A549 (cell line): ENCODE data around the gene PDE10A. TPM values are rescaled to one million over a fixed set of nuclear protein-coding genes. Genes with fewer than 3 reads are reported as not detected.
A peak's percentile ranks its signal among the peaks of the same experiment; 100 is the strongest.

Experiments used
- ATAC-seq, 2 experiments: fragments of 200-7000 bp in 1 of 2; fragments of >200 bp in 1 of 2; cut with Nextera tagmentation in 1 of 2; cut with Tn5 transposase in 1 of 2; 3 replicates each; pipeline versions ENCODE4 v1.8.0 to v1.9.1; 2018 to 2020; ENCODE audit warnings: mild to moderate bottlenecking in 1 of 2, moderate library complexity in 1 of 2
- CTCF ChIA-PET: fragments of 300-600 bp; sonication (Branson Sonifier 250); formaldehyde crosslinking; extraction: SDS; loops from one replicate; lab custom pipeline; 2021; ENCODE audit warnings: antibody characterized with exemption, inconsistent platforms; lab: Yijun Ruan, JAX
- POLR2A ChIA-PET: fragments of 350-600 bp; formaldehyde crosslinking; extraction: SDS; loops from one replicate; lab custom pipeline; 2021; ENCODE audit warnings: antibody characterized with exemption, inconsistent platforms; lab: Yijun Ruan, JAX
- DNase-seq, 2 experiments: peaks; one replicate each; pipeline versions ENCODE4 v3.0.0 to v3.0.0-alpha.2; 2011 to 2016; ENCODE audit warnings: low read depth in 1 of 2, low spot score in 1 of 2
- FAIRE-seq: peaks from 2 replicates; lab custom pipeline; 2011; peaks lifted over from hg19 to GRCh38; lab: Jason Lieb, UNC
- H3K27ac ChIP-seq, 2 experiments: fragments of >200 bp; sonication (Bioruptor Twin); formaldehyde crosslinking; 3 replicates each; pipeline ENCODE4 v1.5.1; 2016 to 2017
- H3K4me1 ChIP-seq: fragments of >200 bp; sonication (Bioruptor Twin); formaldehyde crosslinking; 3 replicates; pipeline ENCODE4 v1.6.1; 2016
- H3K4me2 ChIP-seq: fragments of >200 bp; sonication (Bioruptor Twin); formaldehyde crosslinking; 3 replicates; pipeline ENCODE4 v1.6.1; 2016
- H3K4me3 ChIP-seq: fragments of >200 bp; sonication (Bioruptor Twin); formaldehyde crosslinking; 3 replicates; pipeline ENCODE4 v1.5.1; 2016
- H3K9me3 ChIP-seq: fragments of >200 bp; sonication (Bioruptor Twin); formaldehyde crosslinking; 3 replicates; pipeline ENCODE4 v1.6.1; 2016
- ESRRA ChIP-seq: fragments of 150-350 bp; IDR thresholded peaks from 2 replicates; pipeline ENCODE4 v1.6.1; 2014; ENCODE audit warnings: mild to moderate bottlenecking, low read length, borderline replicate concordance
- FOSB ChIP-seq: fragments of 250-450 bp; sonication (Bioruptor Pico); IDR thresholded peaks from 2 replicates; pipeline ENCODE4 v1.5.0; 2020; ENCODE audit warnings: mild to moderate bottlenecking, moderate library complexity
- HEYL ChIP-seq: fragments of 250-450 bp; sonication (Bioruptor Pico); IDR thresholded peaks from 2 replicates; pipeline ENCODE4 v1.8.0; 2021; ENCODE audit warnings: mild to moderate bottlenecking, moderate library complexity
- HOXA7 ChIP-seq: fragments of 250-450 bp; sonication (Bioruptor Pico); IDR thresholded peaks from 2 replicates; pipeline ENCODE4 v1.5.0; 2020; ENCODE audit warnings: mild to moderate bottlenecking, moderate library complexity
- KDM1A ChIP-seq: fragments of 200-600 bp; sonication (generic); IDR thresholded peaks from 2 replicates; pipeline ENCODE4 v1.6.1; 2016; ENCODE audit warnings: low read depth, mild to moderate bottlenecking
- MAZ ChIP-seq: fragments of 150-350 bp; IDR thresholded peaks from 2 replicates; pipeline ENCODE4 v1.6.1; 2014; ENCODE audit warnings: antibody characterized with exemption, low read depth, low read length, borderline replicate concordance
- MYC ChIP-seq: IDR thresholded peaks from 2 replicates; pipeline ENCODE4 v1.6.1; 2012; ENCODE audit warnings: mild to moderate bottlenecking, inconsistent platforms, low read length, improper control_type of control experiment, borderline replicate concordance
- NFE2L2 ChIP-seq: fragments of 150-350 bp; conservative IDR thresholded peaks from 2 replicates; pipeline ENCODE4 v1.6.1; 2014; ENCODE audit warnings: low read length
- NPAS2 ChIP-seq: fragments of 250-450 bp; sonication (Bioruptor Pico); IDR thresholded peaks from 2 replicates; pipeline ENCODE4 v1.8.0; 2022; ENCODE audit warnings: mild to moderate bottlenecking, moderate library complexity, borderline replicate concordance
- NR3C1 ChIP-seq: fragments of >200 bp; sonication (Bioruptor Twin); formaldehyde crosslinking; IDR thresholded peaks from 3 replicates; pipeline ENCODE4 v1.6.1; 2017
- PHF8 ChIP-seq: fragments of 200-600 bp; sonication (generic); IDR thresholded peaks from 2 replicates; pipeline ENCODE4 v1.6.1; 2016; ENCODE audit warnings: low read depth, mild to moderate bottlenecking, antibody characterized with exemption, moderate library complexity, borderline replicate concordance
- RAD21 ChIP-seq, 2 experiments: fragments of >200 bp in 1 of 2; sonication (Bioruptor Twin) in 1 of 2; formaldehyde crosslinking in 1 of 2; IDR thresholded peaks in 1 of 2; conservative IDR thresholded peaks in 1 of 2; 2 replicates in 1 of 2; 3 replicates in 1 of 2; pipeline ENCODE4 v1.6.1; 2012 to 2018; ENCODE audit warnings: inconsistent platforms in 1 of 2
- RARB ChIP-seq: fragments of 250-450 bp; sonication (Bioruptor Pico); IDR thresholded peaks from 2 replicates; pipeline ENCODE4 v1.8.0; 2021; ENCODE audit warnings: mild to moderate bottlenecking, moderate library complexity
- RNF2 ChIP-seq: fragments of 200-600 bp; sonication (generic); IDR thresholded peaks from 2 replicates; pipeline ENCODE4 v1.6.1; 2016; ENCODE audit warnings: low read depth, mild to moderate bottlenecking, antibody characterized with exemption, moderate library complexity, borderline replicate concordance
- WGBS: methylation state at CpG from one replicate; pipeline ENCODE4 v1.1.6; 2017; ENCODE audit errors: missing lambda C conversion rate; 5-methylcytosine and 5-hydroxymethylcytosine counted together
- polyA plus RNA-seq, 4 experiments: library from polyadenylated mRNA; depleted of rRNA in 3 of 4; stranded (reverse); fragments of >200 nt; fragmentation: RNase III in 1 of 4; extraction: RNeasy Plus Mini Kit Qiagen cat#74134 plus additional on column Dnase treatment in 1 of 4; gene quantifications; 2 replicates in 3 of 4; 3 replicates in 1 of 4; pipeline ENCODE4 v1.2.3, GENCODE V29; 2011 to 2017
- TF ChIP-seq, protein P1 (sequence below): fragments of 150-350 bp; IDR thresholded peaks from 2 replicates; pipeline ENCODE4 v1.6.1; 2014; ENCODE audit warnings: low read depth, mild to moderate bottlenecking, low read length
- TF ChIP-seq, protein P2 (sequence below): IDR thresholded peaks from 2 replicates; pipeline ENCODE4 v1.6.1; 2012
- TF ChIP-seq, protein P3 (sequence below): fragments of 450-650 bp; IDR thresholded peaks from 2 replicates; pipeline ENCODE4 v1.6.1; 2014; ENCODE audit warnings: antibody characterized with exemption
- TF ChIP-seq, protein P4 (sequence below): IDR thresholded peaks from 2 replicates; pipeline ENCODE4 v1.6.1; 2012; ENCODE audit warnings: low read depth, borderline replicate concordance
- TF ChIP-seq, protein P5 (sequence below): fragments of 250-450 bp; sonication (Bioruptor Pico); IDR thresholded peaks from 2 replicates; pipeline ENCODE4 v1.5.0; 2020; ENCODE audit warnings: low read depth, mild to moderate bottlenecking, moderate library complexity

The PDE10A gene
- polyA plus RNA-seq, 2 of the 4 experiments (the other 2 are of a cell fraction): 44.9 to 92.5 TPM

DNA sequence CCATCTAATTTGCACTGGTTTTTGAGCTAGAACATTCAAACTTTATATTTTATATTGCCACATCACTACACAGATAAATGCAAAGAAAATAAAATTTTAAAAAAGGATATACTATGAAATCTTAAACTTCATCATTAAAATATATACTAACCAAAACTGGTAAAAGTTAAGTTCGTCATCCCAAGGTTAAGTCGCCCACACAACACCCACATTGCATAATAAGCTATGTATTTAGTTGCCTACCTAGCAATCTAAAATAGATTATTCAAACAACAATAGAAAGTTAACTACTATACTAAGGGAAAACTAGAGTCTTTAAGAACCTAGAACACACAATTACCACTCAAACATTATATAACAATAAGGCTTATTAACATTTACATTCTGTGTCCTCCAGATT is 24.5 kb downstream of the PDE10A start:
- Histone ChIP-seq H3K27ac (no peak overlapping the region), H3K4me2 (no peak overlapping the region), H3K9me3 (no peaks in the 10 kb centered on the region), H3K4me3 (no peak overlapping the region)
- FAIRE-seq (no peak), ATAC-seq (no peak), DNase-seq (no peak)
- WGBS: 98% methylated on average over 2 of the region's 2 CpGs
- CTCF ChIA-PET: interaction anchor here (0.9 to 1.6 kb wide), 3 partner anchors 13 to 198 kb away, joined by 3 read pairs; no protein-coding TSS in a partner anchor
- TF ChIP-seq KDM1A (no peak), PHF8 (no peak), RNF2 (no peak), NPAS2 (CRISPR knock-in tag) (no peak), ESRRA (no peak), HOXA7 (CRISPR knock-in tag) (no peak), NFE2L2 (no peak), MAZ (no peak), MYC (no peak), RARB (CRISPR knock-in tag) (no peak), HEYL (CRISPR knock-in tag) (no peak)
- TF ChIP-seq, protein P1, sequence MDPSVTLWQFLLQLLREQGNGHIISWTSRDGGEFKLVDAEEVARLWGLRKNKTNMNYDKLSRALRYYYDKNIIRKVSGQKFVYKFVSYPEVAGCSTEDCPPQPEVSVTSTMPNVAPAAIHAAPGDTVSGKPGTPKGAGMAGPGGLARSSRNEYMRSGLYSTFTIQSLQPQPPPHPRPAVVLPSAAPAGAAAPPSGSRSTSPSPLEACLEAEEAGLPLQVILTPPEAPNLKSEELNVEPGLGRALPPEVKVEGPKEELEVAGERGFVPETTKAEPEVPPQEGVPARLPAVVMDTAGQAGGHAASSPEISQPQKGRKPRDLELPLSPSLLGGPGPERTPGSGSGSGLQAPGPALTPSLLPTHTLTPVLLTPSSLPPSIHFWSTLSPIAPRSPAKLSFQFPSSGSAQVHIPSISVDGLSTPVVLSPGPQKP: no peak
- TF ChIP-seq, protein P2, sequence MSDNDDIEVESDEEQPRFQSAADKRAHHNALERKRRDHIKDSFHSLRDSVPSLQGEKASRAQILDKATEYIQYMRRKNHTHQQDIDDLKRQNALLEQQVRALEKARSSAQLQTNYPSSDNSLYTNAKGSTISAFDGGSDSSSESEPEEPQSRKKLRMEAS: no peak
- TF ChIP-seq, protein P3, sequence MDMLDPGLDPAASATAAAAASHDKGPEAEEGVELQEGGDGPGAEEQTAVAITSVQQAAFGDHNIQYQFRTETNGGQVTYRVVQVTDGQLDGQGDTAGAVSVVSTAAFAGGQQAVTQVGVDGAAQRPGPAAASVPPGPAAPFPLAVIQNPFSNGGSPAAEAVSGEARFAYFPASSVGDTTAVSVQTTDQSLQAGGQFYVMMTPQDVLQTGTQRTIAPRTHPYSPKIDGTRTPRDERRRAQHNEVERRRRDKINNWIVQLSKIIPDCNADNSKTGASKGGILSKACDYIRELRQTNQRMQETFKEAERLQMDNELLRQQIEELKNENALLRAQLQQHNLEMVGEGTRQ: no peak
- TF ChIP-seq, protein P4, sequence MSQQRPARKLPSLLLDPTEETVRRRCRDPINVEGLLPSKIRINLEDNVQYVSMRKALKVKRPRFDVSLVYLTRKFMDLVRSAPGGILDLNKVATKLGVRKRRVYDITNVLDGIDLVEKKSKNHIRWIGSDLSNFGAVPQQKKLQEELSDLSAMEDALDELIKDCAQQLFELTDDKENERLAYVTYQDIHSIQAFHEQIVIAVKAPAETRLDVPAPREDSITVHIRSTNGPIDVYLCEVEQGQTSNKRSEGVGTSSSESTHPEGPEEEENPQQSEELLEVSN: no peak
- TF ChIP-seq, all 56 proteins: peak for 0
- POLR2A ChIA-PET: no interaction called here
- H3K4me1 ChIP-seq: peaks cover 29% of the 10 kb centered on the region

DNA sequence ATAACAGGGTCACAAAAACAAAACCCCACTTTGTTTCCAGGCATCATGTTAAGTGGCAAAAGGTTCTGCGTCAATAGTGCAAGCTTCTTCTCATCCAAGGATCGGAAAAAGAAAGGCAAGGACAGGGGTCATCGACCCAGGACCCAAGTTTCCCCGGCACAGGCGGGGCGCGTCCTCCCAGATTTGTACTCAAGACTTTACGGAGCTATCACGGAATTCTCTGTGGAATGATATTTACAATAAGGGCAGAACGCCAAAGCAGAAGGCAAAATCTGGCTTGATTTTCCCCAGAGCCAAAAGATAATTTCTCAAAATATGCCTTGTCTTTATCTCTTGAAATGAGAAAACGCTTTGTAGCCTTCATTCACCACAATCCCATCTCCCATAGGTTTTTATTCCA is 25.5 kb downstream of the PDE10A start:
- TF ChIP-seq, protein P5, sequence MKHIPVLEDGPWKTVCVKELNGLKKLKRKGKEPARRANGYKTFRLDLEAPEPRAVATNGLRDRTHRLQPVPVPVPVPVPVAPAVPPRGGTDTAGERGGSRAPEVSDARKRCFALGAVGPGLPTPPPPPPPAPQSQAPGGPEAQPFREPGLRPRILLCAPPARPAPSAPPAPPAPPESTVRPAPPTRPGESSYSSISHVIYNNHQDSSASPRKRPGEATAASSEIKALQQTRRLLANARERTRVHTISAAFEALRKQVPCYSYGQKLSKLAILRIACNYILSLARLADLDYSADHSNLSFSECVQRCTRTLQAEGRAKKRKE (CRISPR knock-in tag): no peak
- TF ChIP-seq, protein P4: no peak
- H3K4me3 ChIP-seq: no peak overlapping the region
- no peak overlapping the region for H3K27ac ChIP-seq
- 83% methylated on average over 10 of the region's 11 CpGs for WGBS
- ATAC-seq (no peak), FAIRE-seq (no peak), DNase-seq (no peak)
- ChIA-PET POLR2A (no interaction called here), CTCF (interaction anchor here (1.6 kb wide), 1 partner anchor 197 kb away, joined by 3 read pairs; no protein-coding TSS in a partner anchor)
- peaks cover 30% of the 10 kb centered on the region for H3K4me1 ChIP-seq
- H3K9me3 ChIP-seq: no peaks in the 10 kb centered on the region
- no peak overlapping the region for H3K4me2 ChIP-seq

DNA sequence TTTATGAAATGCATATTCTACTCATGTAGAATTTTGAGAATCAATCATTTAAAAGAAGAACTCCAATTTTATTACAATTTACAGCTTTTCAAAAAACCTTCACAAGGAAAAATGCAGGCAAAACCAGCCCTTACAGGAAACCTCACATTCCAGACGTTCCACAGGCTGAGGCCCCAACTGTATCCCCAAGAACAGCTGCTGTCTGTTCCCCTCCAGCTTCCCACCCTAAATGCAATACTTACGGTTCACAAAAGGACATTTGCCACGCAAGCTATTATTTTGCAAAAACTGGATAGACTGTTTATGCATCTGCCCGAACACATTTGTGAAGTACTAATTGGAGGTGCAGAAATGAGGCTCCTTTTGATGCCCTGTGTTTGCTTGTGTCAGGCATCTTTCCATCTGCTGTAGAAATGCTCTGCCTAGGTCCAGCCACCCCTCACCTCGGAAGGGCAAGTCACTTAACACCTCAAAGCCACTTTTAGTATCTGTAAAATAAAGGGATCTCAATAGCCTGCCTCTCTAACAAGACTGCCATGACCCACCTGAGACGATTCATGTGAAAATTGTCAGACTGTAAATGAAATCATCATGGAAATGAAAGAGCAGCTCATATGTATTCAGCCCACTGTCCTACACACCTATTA is 26.5 kb downstream of the PDE10A start:
- DNase-seq: no peak
- 0 out of 3 replicates have a peak overlapping the region, but pooled peaks have one; percentile 8 for H3K4me2 ChIP-seq
- H3K27ac ChIP-seq: 0 out of 6 replicates have a peak overlapping the region, but pooled peaks of 1 of the 2 experiments have one; percentile 10
- WGBS: 73% methylated on average over 6 of the region's 6 CpGs
- POLR2A ChIA-PET: no interaction called here
- TF ChIP-seq, protein P4: no peak
- no peak for TF ChIP-seq NR3C1
- TF ChIP-seq FOSB (CRISPR knock-in tag): no peak
- no peak for TF ChIP-seq RAD21 (conservative IDR thresholded peaks at IDR 0.05 in 1 of 2, IDR thresholded peaks at IDR 0.05 in 1 of 2)
- no peak overlapping the region for H3K4me3 ChIP-seq
- no peak for ATAC-seq
- no peak for FAIRE-seq
- peaks cover 34% of the 10 kb centered on the region for H3K4me1 ChIP-seq
- H3K9me3 ChIP-seq: no peaks in the 10 kb centered on the region
- CTCF ChIA-PET: interaction anchor here (0.7 to 1.5 kb wide), 4 partner anchors 11 to 197 kb away, joined by 3 to 4 read pairs (median 3); no protein-coding TSS in a partner anchor
